Pancreas (tissue), 10 donors: ENCODE measurements around the gene PDP2. TPM values are rescaled to one million over a fixed set of nuclear protein-coding genes. Genes with fewer than 3 reads are reported as not detected.

ENCODE experiments used
- ATAC-seq, 4 donors: fragments of 200-7000 bp; cut with Tn5 transposase; one replicate each; pipeline versions ENCODE4 v1.8.0 to v1.9.1; 2020; ENCODE audit warnings: mild to moderate bottlenecking in 4 of 4, moderate library complexity in 4 of 4
- DNase-seq, 6 donors: peaks; one replicate each; pipeline ENCODE4 v3.0.0-alpha.2; 2020
- FAIRE-seq: peaks from 2 replicates; lab custom pipeline; 2012; peaks lifted over from hg19 to GRCh38; lab: Jason Lieb, UNC
- H3K27ac ChIP-seq, 4 donors: fragments of 200-600 bp; sonication (generic); 1 replicate in 3 of 4; 2 replicates in 1 of 4; pipeline versions ENCODE4 v1.5.0 to v1.8.0; 2020
- H3K27me3 ChIP-seq, 4 donors: fragments of 200-600 bp; one replicate each; pipeline ENCODE4 v1.8.0; 2021
- H3K36me3 ChIP-seq, 3 donors: fragments of 200-600 bp; sonication (generic) in 1 of 3; one replicate each; pipeline versions ENCODE4 v1.5.0 to v1.8.0; 2020 to 2021
- H3K4me1 ChIP-seq, 3 donors: fragments of 200-600 bp; one replicate each; pipeline ENCODE4 v1.8.0; 2021
- H3K4me3 ChIP-seq, 4 donors: fragments of 200-600 bp; sonication (generic) in 2 of 4; one replicate each; pipeline versions ENCODE4 v1.5.0 to v1.8.0; 2020 to 2021
- H3K9me3 ChIP-seq, 4 donors: fragments of 200-600 bp; one replicate each; pipeline ENCODE4 v1.8.0; 2021
- CTCF ChIP-seq, 4 donors: fragments of 200-600 bp; sonication (generic) in 3 of 4; IDR thresholded peaks; one replicate each; pipeline versions ENCODE4 v1.5.0 to v1.8.0; 2021; ENCODE audit warnings: antibody characterized with exemption in 4 of 4
- WGBS, 2 donors: extraction: QIAGEN DNeasy Blood & Tissue Kit; methylation state at CpG; one replicate each; pipeline ENCODE4 v1.1.7; 2013; 5-methylcytosine and 5-hydroxymethylcytosine counted together
- intact Hi-C, 3 donors: fragments of 100-400 bp; cut with DNase I; formaldehyde crosslinking; loops; one replicate each; pipeline versions ENCODE4 v1.11.1 to v1.14.2; 2022
- polyA plus RNA-seq, 2 donors: library from polyadenylated mRNA; stranded (reverse); fragments of 200-250 nt; gene quantifications; one replicate each; pipeline ENCODE4 v1.2.3, GENCODE V29; 2013
- total RNA-seq, 6 donors: library from RNA; stranded (reverse); fragmentation: NEBNext Ultra II Directional in 4 of 6; extraction: Animal tissue kit (Norgen Biotek cat#: 25700) in 4 of 6; gene quantifications; one replicate each; pipeline versions ENCODE4 v1.2.1 to v1.2.4, GENCODE V29; 2021 to 2023
- donor health status: healthy with polysubstance abuse.
- donor health status: DM: no; HTN: no; CAD: no; lungs with moderate emphysema.
- donor health status: DM: no; HTN: no; CAD: no.
- donor health status: control.
- donor health status: control.
- donor health status: Bipolar disorder and iron deficiency.
- donor health status: DM: yes; HTN: yes; CAD: no.
- donor health status: DM: no; HTN: no; CAD: no.
- donor health status: DM: no; HTN: no; CAD: no.
- donor health status: DM: yes; HTN: yes; CAD: no.

Gene PDP2
- total and polyA plus RNA-seq, 8 donors: 1.6 to 8.5 (median 7.2) TPM

- Histone ChIP-seq H3K4me1 (no peaks in the 10 kb centered on the region), H3K4me3 (peak overlapping the region in 2 of 4 donors; percentile 4 to 38), H3K9me3 (no peaks in the 10 kb centered on the region), H3K36me3 (no peaks in the 10 kb centered on the region), H3K27me3 (no peaks in the 10 kb centered on the region), H3K27ac (no peak overlapping the region)
- 9% methylated on average over 61 to 72 of the region's 72 CpGs for WGBS, 2 donors
- no peak for FAIRE-seq
- peak in 2 of 6 donors; percentile 59 to 74 for DNase-seq
- intact Hi-C loops: no loop called here
- TF ChIP-seq CTCF (IDR thresholded peaks at IDR 0.05): no peak
- peak; percentile 49 to 75 (median 57) for ATAC-seq
Observed at GRCh38 chr16:66924527-66925321, 44.4 kb downstream of the PDP2 start.

- Histone ChIP-seq H3K27ac (no peak within 1 kb of the TSS), H3K4me1 (no peaks in the 10 kb centered on the region), H3K9me3 (no peaks in the 10 kb centered on the region), H3K27me3 (no peaks in the 10 kb centered on the region), H3K4me3 (peak within 1 kb of the TSS in 2 of 4 donors; percentile 4 to 38), H3K36me3 (no peaks in the 10 kb centered on the region)
- DNase-seq (peak in 1 of 6 donors; percentile 75), ATAC-seq (peak in 3 of 4 donors; percentile 14 to 41 (median 33)), FAIRE-seq (no peak)
- 16 to 17% methylated on average over 34 to 42 of the region's 42 CpGs for WGBS, 2 donors
- no peak for TF ChIP-seq CTCF (IDR thresholded peaks at IDR 0.05)
- intact Hi-C loops: no loop called here
Observed at GRCh38 chr16:66925322-66925840, 45.1 kb downstream of the PDP2 start, which contains the start of gene RRAD. TSS of gene RRAD (minus strand) at chr16:66925535. CDS start at chr16:66925179, 356 bp downstream.

- intact Hi-C loops: no loop called here
- Histone ChIP-seq H3K27me3 (no peaks in the 10 kb centered on the region), H3K27ac (no peak overlapping the region), H3K4me3 (no peak overlapping the region), H3K36me3 (no peaks in the 10 kb centered on the region), H3K4me1 (no peaks in the 10 kb centered on the region), H3K9me3 (no peaks in the 10 kb centered on the region)
- peak in 1 of 6 donors; percentile 52 for DNase-seq
- no peak for TF ChIP-seq CTCF (IDR thresholded peaks at IDR 0.05)
- 30 to 34% methylated on average over 5 of the region's 5 CpGs for WGBS, 2 donors
- peak; percentile 12 to 67 (median 18) for ATAC-seq
- no peak for FAIRE-seq
Observed at GRCh38 chr16:66926171-66926947, 46.0 kb downstream of the PDP2 start.

- Histone ChIP-seq H3K9me3 (no peaks in the 10 kb centered on the region), H3K4me1 (no peaks in the 10 kb centered on the region), H3K36me3 (no peaks in the 10 kb centered on the region), H3K27ac (no peak overlapping the region), H3K4me3 (no peak overlapping the region), H3K27me3 (no peaks in the 10 kb centered on the region)
- DNase-seq (peak in 1 of 6 donors; percentile 25), ATAC-seq (peak in 2 of 4 donors; percentile 8 to 40), FAIRE-seq (no peak)
- WGBS, 2 donors: 78 to 81% methylated on average over 3 of the region's 3 CpGs
- intact Hi-C loops: no loop called here
- no peak for TF ChIP-seq CTCF (IDR thresholded peaks at IDR 0.05)
Observed at GRCh38 chr16:66926961-66927436, 46.7 kb downstream of the PDP2 start.
